Measurements from ENCODE around the gene LYPD6. TPM values are rescaled to one million over a fixed set of nuclear protein-coding genes. Genes with fewer than 3 reads are reported as not detected.
A peak's percentile ranks its signal among the peaks of the same experiment; 100 is the strongest.

LYPD6 gene
- total and polyA plus RNA-seq, 8 donors = 0.64 to 18.6 (median 15.8) TPM

GRCh38 chr2:149418065-149418464, 87.7 kb downstream of the LYPD6 start:
- no peaks in the 10 kb centered on the region for H3K36me3 ChIP-seq
- H3K27ac ChIP-seq = no peak overlapping the region
- DNase-seq (no peak), ATAC-seq (no peak)
- peaks cover 9 to 41% of the 10 kb centered on the region in 2 donors for H3K27me3 ChIP-seq
- intact Hi-C loops (cut with DNase I) = no loop called here
- TF ChIP-seq CTCF (IDR thresholded peaks at IDR 0.05) = no peak
- H3K9me3 ChIP-seq = no peaks in the 10 kb centered on the region
- no peaks in the 10 kb centered on the region for H3K4me1 ChIP-seq
- H3K4me3 ChIP-seq = no peak overlapping the region

DNA sequence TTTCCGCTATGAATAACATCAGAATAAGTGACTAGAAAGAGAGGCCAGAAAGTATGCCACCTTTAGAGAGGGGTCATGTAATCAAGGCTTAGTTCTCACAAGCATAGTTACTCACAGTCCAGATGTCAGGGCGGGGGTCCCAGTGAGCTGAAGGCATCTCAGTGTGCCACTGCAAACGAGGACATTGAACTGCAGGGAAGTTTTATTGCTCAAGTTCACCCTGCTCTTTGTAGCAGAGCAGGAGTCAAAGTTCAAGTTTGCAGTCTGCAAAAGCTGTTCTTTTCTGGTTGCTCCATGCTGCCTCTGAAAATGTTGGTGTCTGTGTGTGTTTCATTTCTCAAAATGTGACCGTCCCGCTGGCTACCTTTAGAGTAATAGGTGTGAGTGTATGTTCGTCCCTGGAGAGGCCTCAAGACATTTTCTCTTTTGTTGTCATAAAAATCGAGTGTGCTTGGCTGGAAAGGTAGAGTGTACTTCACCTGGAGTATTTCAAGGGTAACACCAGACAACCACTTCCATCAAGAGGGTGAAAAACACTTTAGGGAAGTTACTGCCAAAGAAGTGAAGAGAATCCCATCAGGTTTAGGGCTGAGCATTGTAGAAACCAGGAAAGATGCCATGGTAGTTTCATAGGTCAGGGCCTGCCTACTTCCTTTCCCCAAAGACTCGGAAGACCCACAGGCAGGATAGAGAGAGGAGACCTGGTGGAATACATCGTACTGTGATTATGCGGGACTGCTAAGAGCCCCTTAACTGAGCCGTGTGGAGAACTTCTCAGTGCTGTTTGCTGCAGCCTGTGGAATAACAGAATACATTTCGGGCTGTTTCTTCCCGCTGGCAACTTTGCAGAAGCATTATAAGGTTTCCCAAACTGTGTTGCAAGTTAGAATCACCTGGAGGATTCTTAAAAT, 89.9 kb downstream of the LYPD6 start:
- DNase-seq = peak in 1 of 4 donors; percentile 19
- Histone ChIP-seq H3K27me3 (peaks cover 9 to 49% of the 10 kb centered on the region in 2 donors), H3K9me3 (no peaks in the 10 kb centered on the region), H3K27ac (no peak overlapping the region), H3K4me3 (no peak overlapping the region), H3K4me1 (no peaks in the 10 kb centered on the region), H3K36me3 (no peaks in the 10 kb centered on the region)
- intact Hi-C loops (cut with DNase I) = no loop called here
- no peak for TF ChIP-seq CTCF (IDR thresholded peaks at IDR 0.05)
- ATAC-seq = peak; percentile 76

DNA sequence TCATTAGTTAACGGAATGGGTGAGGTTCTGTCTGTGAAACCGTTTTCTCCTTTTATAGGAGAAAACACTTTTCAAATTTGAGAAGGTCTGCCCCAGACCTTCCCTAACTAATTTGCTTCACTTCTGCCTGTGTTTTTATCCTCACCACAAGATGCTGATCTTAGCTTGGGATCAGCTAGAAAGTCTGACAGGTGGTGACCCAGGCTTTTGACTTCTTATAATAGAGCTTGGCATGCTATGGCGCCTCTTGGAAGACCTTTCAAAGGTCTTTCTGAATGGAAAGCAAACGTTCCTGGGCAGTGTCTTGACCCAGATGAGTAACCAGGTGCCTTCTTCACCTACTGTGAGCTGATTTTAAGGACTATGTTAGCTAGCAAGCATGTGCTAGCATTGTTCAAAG, 91.4 kb downstream of the LYPD6 start:
- Histone ChIP-seq H3K4me1 (no peaks in the 10 kb centered on the region), H3K9me3 (no peaks in the 10 kb centered on the region), H3K27me3 (peaks cover 8 to 49% of the 10 kb centered on the region in 2 donors), H3K27ac (no peak overlapping the region), H3K4me3 (no peak overlapping the region), H3K36me3 (no peaks in the 10 kb centered on the region)
- ATAC-seq = no peak
- intact Hi-C loops (cut with DNase I) = no loop called here
- no peak for DNase-seq
- no peak for TF ChIP-seq CTCF (IDR thresholded peaks at IDR 0.05)

GRCh38 chr2:149422337-149422990, 92.1 kb downstream of the LYPD6 start:
- Histone ChIP-seq H3K9me3 (no peaks in the 10 kb centered on the region), H3K27ac (no peak overlapping the region), H3K36me3 (no peaks in the 10 kb centered on the region), H3K4me3 (no peak overlapping the region), H3K4me1 (no peaks in the 10 kb centered on the region), H3K27me3 (peaks cover 5 to 45% of the 10 kb centered on the region in 2 donors)
- DNase-seq (no peak), ATAC-seq (peak; percentile 53)
- intact Hi-C loops (cut with DNase I) = no loop called here
- no peak for TF ChIP-seq CTCF (IDR thresholded peaks at IDR 0.05)

- H3K27ac ChIP-seq = no peak overlapping the region
Observed at GRCh38 chr2:149422991-149423338, 92.6 kb downstream of the LYPD6 start.

More at GRCh38 chr2:149422991-149423338, 92.6 kb downstream of the LYPD6 start:
- no peaks in the 10 kb centered on the region for H3K36me3 ChIP-seq
- ATAC-seq (no peak), DNase-seq (no peak)
- H3K4me3 ChIP-seq = no peak overlapping the region
- H3K9me3 ChIP-seq = no peaks in the 10 kb centered on the region
- peaks cover 5 to 48% of the 10 kb centered on the region in 2 donors for H3K27me3 ChIP-seq
- no peaks in the 10 kb centered on the region for H3K4me1 ChIP-seq
- TF ChIP-seq CTCF (IDR thresholded peaks at IDR 0.05) = no peak
- intact Hi-C loops (cut with DNase I) = no loop called here
